ENCODE results near the gene SLC3A2. TPM values are rescaled to one million over a fixed set of nuclear protein-coding genes. Genes with fewer than 3 reads are reported as not detected.

SLC3A2 gene
- total and polyA plus RNA-seq, 2 of the 13 experiments (the other 11 are each of a cell fraction or from before 2014, with no cell fraction given), result 213 to 226 TPM

- ChIA-PET POLR2A (interaction anchor here (0.9 to 2.4 kb wide), 11 partner anchors 9 to 196 kb away, joined by 3 to 39 read pairs (median 5); partner anchors contain the start of genes C11orf98, CSKMT, LBHD1 and SLC3A2), CTCF (ENCODE audit: low intra/inter-chr PET ratio, low total read pairs) (interaction anchor here (3.0 kb wide), 1 partner anchor 74 kb away, joined by 25 read pairs; the partner anchor contains the start of gene TMEM179B)
- Histone ChIP-seq H3K4me2 (ENCODE audit: low read depth, low read length) (peak overlapping the region; percentile 47), H3K36me3 (replicated peaks in 1 of 2; ENCODE audit: control insufficient read depth in 1 of 2, insufficient read depth in 2 of 2, low read length in 2 of 2) (peaks cover 3 to 10% of the 10 kb centered on the region in 2 experiments; a peak in 2 of 5 replicates), H3K4me3 (replicated peaks in 1 of 3; ENCODE audit: insufficient read depth in 1 of 3, low read depth in 2 of 3, low read length in 3 of 3) (peak overlapping the region in 1 of 3 experiments; percentile 20; a peak in 1 of 6 replicates), H3K27ac (ENCODE audit: extremely low read length, insufficient read depth, low read length) (peak overlapping the region; percentile 59), H4K20me1 (ENCODE audit: insufficient read depth, low read length) (no peaks in the 10 kb centered on the region), H3K79me2 (ENCODE audit: insufficient read depth, low read length) (peaks cover 69% of the 10 kb centered on the region), H3K9ac (ENCODE audit: insufficient read depth, low read depth, low read length) (peak overlapping the region; percentile 44; the same call in 1 of the 2 replicates), H3K4me1 (ENCODE audit: insufficient read depth, low read length) (peaks cover 67% of the 10 kb centered on the region), H3K27me3 (ENCODE audit: control insufficient read depth in 1 of 2, insufficient read depth in 2 of 2, low read length in 2 of 2) (no peaks in the 10 kb centered on the region; a peak in 1 of 5 replicates), H3K9me3 (ENCODE audit: low read length) (no peaks in the 10 kb centered on the region), H2AFZ (ENCODE audit: low read length) (no peak overlapping the region)
- FAIRE-seq (no peak), ATAC-seq (peak; percentile 48), DNase-seq (ENCODE audit: low spot score) (no peak)
- intact Hi-C loops (cut with micrococcal nuclease; ENCODE audit: unreplicated experiment), result loop anchor here (5.0 kb wide), 1 partner anchor 129 kb away; no protein-coding TSS in a partner anchor
- BruUV-seq (replicated peaks), result no TSS peak
- 27% methylated on average over 5 of the region's 5 CpGs for WGBS (ENCODE audit: low lambda C conversion rate)
- in situ Hi-C loops (cut with HindIII; ENCODE audit: extremely low pct_ligation_motif_present, low pct_unique_long_range_greater_than_20kb), result no loop called here
- TF ChIP-seq GTF2F1 (IDR thresholded peaks at IDR 0.05; ENCODE audit: low read length) (no peak), SAP130 (CRISPR knock-in tag; IDR thresholded peaks at IDR 0.05; ENCODE audit: low read depth) (peak; percentile 63), GPBP1L1 (CRISPR knock-in tag; IDR thresholded peaks at IDR 0.05) (no peak), TRIM22 (IDR thresholded peaks at IDR 0.05) (no peak), HNF4A (CRISPR knock-in tag; IDR thresholded peaks at IDR 0.05) (peak; percentile 47), ZNF770 (CRISPR knock-in tag; IDR thresholded peaks at IDR 0.05) (peak; percentile 90), ZNF121 (CRISPR knock-in tag; IDR thresholded peaks at IDR 0.05) (peak; percentile 65; the same call in 1 of the 2 replicates), THAP7 (CRISPR knock-in tag; IDR thresholded peaks at IDR 0.05) (no peak), MAF1 (CRISPR knock-in tag; IDR thresholded peaks at IDR 0.05; ENCODE audit: borderline replicate concordance) (no peak), ZNF629 (CRISPR knock-in tag; conservative IDR thresholded peaks at IDR 0.05) (0 out of 2 replicates have a peak, but pooled peaks have one; percentile 13), MAFG (CRISPR knock-in tag; IDR thresholded peaks at IDR 0.05) (no peak), PITX1 (CRISPR knock-in tag; IDR thresholded peaks at IDR 0.05) (peak; percentile 92), ZNF550 (CRISPR knock-in tag; IDR thresholded peaks at IDR 0.05; ENCODE audit: borderline replicate concordance) (no peak), ZNF451 (CRISPR knock-in tag; IDR thresholded peaks at IDR 0.05) (no peak), NR0B2 (CRISPR knock-in tag; IDR thresholded peaks at IDR 0.05) (no peak)
These were observed 19.7 kb upstream of the SLC3A2 start for GRCh38 chr11:62860835-62861563.
